Gastrocnemius medialis (tissue), 4 donors: ENCODE results near the gene LAMC3.

ENCODE experiments used
- CTCF ChIP-seq, 5 experiments: fragments of 450-650 bp in 3 of 5; fragments of 200-600 bp in 2 of 5; sonication (generic) in 2 of 5; IDR thresholded peaks in 4 of 5; conservative IDR thresholded peaks in 1 of 5; 1 replicate in 4 of 5; 2 replicates in 1 of 5; pipeline ENCODE4 v1.5.1; 2016 to 2019; ENCODE audit warnings: antibody characterized with exemption in 5 of 5, mild to moderate bottlenecking in 3 of 5, moderate library complexity in 3 of 5
- POLR2A ChIP-seq, 2 donors: fragments of 450-650 bp; IDR thresholded peaks; one replicate each; pipeline ENCODE4 v1.6.1; 2017; ENCODE audit warnings: antibody characterized with exemption in 2 of 2, mild to moderate bottlenecking in 2 of 2, moderate library complexity in 2 of 2

GRCh38 chr9:131027048-131027871 is 18.3 kb downstream of the LAMC3 start:
- TF ChIP-seq CTCF (IDR thresholded peaks at IDR 0.05 in 4 of 5, conservative IDR thresholded peaks at IDR 0.05 in 1 of 5) (no peak), POLR2A (IDR thresholded peaks at IDR 0.05) (no peak)
